K562 (cell line): ENCODE measurements around the gene NEUROD4. TPM values are rescaled to one million over a fixed set of nuclear protein-coding genes. Genes with fewer than 3 reads are reported as not detected.

ENCODE experiments used
- ATAC-seq: fragments of 200-7000 bp; cut with Tn5 transposase; 3 replicates; pipeline ENCODE4 v1.9.1; 2020; ENCODE audit warnings: moderate library complexity
- BruUV-seq: library from RNA; stranded (reverse); fragments of 400-500 nt; replicated peaks from 2 replicates; lab custom pipeline; 2021; lab: Mats Ljungman, UMichigan
- CTCF ChIA-PET: fragments of 300-600 bp; formaldehyde crosslinking; extraction: SDS; loops from one replicate; lab custom pipeline; 2021; ENCODE audit warnings: low intra/inter-chr PET ratio; lab: Yijun Ruan, JAX
- POLR2A ChIA-PET: fragments of 300-600, 350-650 bp; sonication (Branson Sonifier 250); formaldehyde crosslinking; extraction: SDS; loops from one replicate; lab custom pipeline; 2021; ENCODE audit warnings: antibody characterized with exemption, inconsistent platforms; lab: Yijun Ruan, JAX
- DNase-seq, 4 experiments: peaks; one replicate each; pipeline versions ENCODE4 v3.0.0 to v3.0.0-alpha.2; 2011 to 2018; ENCODE audit warnings: low spot score in 3 of 4, mixed read lengths in 3 of 4; ENCODE audit errors: extremely low read depth in 1 of 4
- FAIRE-seq: peaks from 2 replicates; lab custom pipeline; 2011; peaks lifted over from hg19 to GRCh38; lab: Jason Lieb, UNC
- H2AFZ ChIP-seq: 2 replicates; pipeline ENCODE4 v1.6.0; 2011; ENCODE audit warnings: low read depth, low read length, control low read depth, inconsistent platforms
- H3K27ac ChIP-seq: fragments of 200-600 bp; 3 replicates; pipeline ENCODE4 v1.8.0; 2011; ENCODE audit warnings: low read depth, mild to moderate bottlenecking, control low read depth, inconsistent platforms, low read length, moderate library complexity, mixed read lengths; ENCODE audit errors: extremely low read depth
- H3K27me3 ChIP-seq, 2 experiments: fragments of 300-600 bp in 1 of 2; 2 replicates in 1 of 2; 3 replicates in 1 of 2; pipeline versions ENCODE4 v1.6.0 to v1.8.0; 2011; ENCODE audit warnings: inconsistent platforms in 2 of 2, low read length in 2 of 2, mild to moderate bottlenecking in 1 of 2, mixed read lengths in 1 of 2, moderate library complexity in 1 of 2; ENCODE audit not compliant: control insufficient read depth in 2 of 2, insufficient read depth in 2 of 2
- H3K36me3 ChIP-seq: fragments of 300-600 bp; 3 replicates; pipeline ENCODE4 v1.8.0; 2011; ENCODE audit warnings: mild to moderate bottlenecking, low read length, inconsistent platforms; ENCODE audit not compliant: control insufficient read depth, insufficient read depth
- H3K4me1 ChIP-seq, 2 experiments: fragments of 200-600 bp in 1 of 2; replicated peaks in 1 of 2; 2 replicates in 1 of 2; 3 replicates in 1 of 2; pipeline versions ENCODE4 v1.5.1 to v1.8.0; 2011; ENCODE audit warnings: inconsistent platforms in 2 of 2, low read length in 2 of 2, mild to moderate bottlenecking in 1 of 2, mixed read lengths in 1 of 2, moderate library complexity in 1 of 2; ENCODE audit not compliant: control insufficient read depth in 2 of 2, insufficient read depth in 2 of 2
- H3K4me2 ChIP-seq: 2 replicates; pipeline ENCODE4 v1.6.1; 2011; ENCODE audit warnings: low read length, control low read depth, inconsistent platforms, mixed read lengths; ENCODE audit not compliant: insufficient read depth
- H3K4me3 ChIP-seq: fragments of 200-600 bp; sonication (generic), shearing (Covaris generic); 2 replicates; pipeline ENCODE4 v1.5.1; 2016; ENCODE audit warnings: control low read depth, inconsistent platforms
- H3K79me2 ChIP-seq: fragments of 200-600 bp; 3 replicates; pipeline ENCODE4 v1.8.0; 2011; ENCODE audit warnings: low read length, inconsistent platforms; ENCODE audit not compliant: control insufficient read depth, insufficient read depth
- H3K9ac ChIP-seq, 2 experiments: 2 replicates each; pipeline versions ENCODE4 v1.6.0 to v1.6.1; 2011; ENCODE audit warnings: low read depth in 2 of 2, low read length in 2 of 2, control low read depth in 1 of 2, inconsistent platforms in 1 of 2, mild to moderate bottlenecking in 1 of 2, mixed read lengths in 1 of 2; ENCODE audit not compliant: insufficient read depth in 1 of 2
- H3K9me1 ChIP-seq: one replicate; pipeline ENCODE4 v1.6.0; 2011; ENCODE audit warnings: inconsistent platforms, mild to moderate bottlenecking, low read length, moderate library complexity; ENCODE audit not compliant: control insufficient read depth, insufficient read depth
- H3K9me3 ChIP-seq: replicated peaks from 2 replicates; pipeline ENCODE4 v1.5.1; 2011; ENCODE audit warnings: low read depth, low read length, inconsistent platforms; ENCODE audit not compliant: control insufficient read depth, insufficient read depth
- H4K20me1 ChIP-seq: replicated peaks from 2 replicates; pipeline ENCODE4 v1.6.1; 2011; ENCODE audit warnings: low read length, inconsistent platforms, mixed read lengths; ENCODE audit not compliant: control insufficient read depth, insufficient read depth
- ARNT ChIP-seq, 2 experiments: fragments of 450-650 bp; IDR thresholded peaks; 2 replicates each; pipeline ENCODE4 v1.6.1; 2016; ENCODE audit warnings: mild to moderate bottlenecking in 1 of 2
- ELF1 ChIP-seq: fragments of 200-800 bp; sonication (Bioruptor generic); IDR thresholded peaks from 2 replicates; pipeline ENCODE4 v1.6.1; 2016; ENCODE audit warnings: missing genetic modification characterization, missing compliant biosample characterization
- GABPB2 ChIP-seq: fragments of 250-450 bp; sonication (Bioruptor Pico); conservative IDR thresholded peaks from 2 replicates; pipeline ENCODE4 v1.5.1; 2021; ENCODE audit warnings: mild to moderate bottlenecking
- RFX1 ChIP-seq: fragments of 450-650 bp; IDR thresholded peaks from 2 replicates; pipeline ENCODE4 v1.6.1; 2016; ENCODE audit warnings: mild to moderate bottlenecking, moderate library complexity
- STAT5B ChIP-seq: fragments of 250-450 bp; sonication (Bioruptor Pico); IDR thresholded peaks from 2 replicates; pipeline ENCODE4 v1.8.0; 2021; ENCODE audit warnings: mild to moderate bottlenecking, inconsistent platforms
- ZBTB7A ChIP-seq: IDR thresholded peaks from 2 replicates; pipeline ENCODE4 v1.6.1; 2011; ENCODE audit warnings: low read depth, mild to moderate bottlenecking, low read length, moderate library complexity, borderline replicate concordance; ENCODE audit not compliant: control insufficient read depth
- WGBS: fragments of 100-300 bp; shearing (Covaris generic); methylation state at CpG from one replicate; pipeline ENCODE4 v1.1.6; 2016; ENCODE audit warnings: low coverage, mixed read lengths; ENCODE audit not compliant: insufficient coverage; ENCODE audit errors: missing lambda C conversion rate; 5-methylcytosine and 5-hydroxymethylcytosine counted together
- in situ Hi-C: fragments of 300-500 bp; cut with MboI; formaldehyde crosslinking; loops from 4 replicates; pipeline ENCODE4 v1.15.0; 2018; ENCODE audit warnings: inconsistent platforms, mixed read lengths
- intact Hi-C: fragments of 100-400 bp; cut with micrococcal nuclease; formaldehyde crosslinking; loops from 2 replicates; pipeline ENCODE4 v1.14.2; 2022
- polyA plus RNA-seq, 8 experiments: library from polyadenylated mRNA; depleted of rRNA in 4 of 8; stranded (reverse) in 5 of 8; unstranded in 3 of 8; fragments of >200 nt; fragmentation: Nextera tagmentation in 2 of 8; fragmentation: Illumina TruSeq in 1 of 8; extraction: Ambion mirVana in 2 of 8; extraction: Trizol in 1 of 8; gene quantifications; 2 replicates each; pipeline versions ENCODE4 v1.2.1 to v1.2.3, GENCODE V29; 2011 to 2014; ENCODE audit warnings: inconsistent platforms in 1 of 8, missing spikeins in 1 of 8
- total RNA-seq, 7 experiments: library from RNA; depleted of rRNA in 6 of 7; stranded (reverse); fragments of >200 nt in 6 of 7; fragmentation: Illumina TruSeq in 2 of 7; extraction: Trizol in 2 of 7; gene quantifications; 2 replicates each; pipeline versions ENCODE4 v1.2.1 to v1.2.3, GENCODE V29; 2011 to 2021; ENCODE audit warnings: low replicate concordance in 1 of 7
- TF ChIP-seq, protein P1 (sequence below): fragments of 250-450 bp; sonication (Bioruptor Pico); IDR thresholded peaks from 2 replicates; pipeline ENCODE4 v1.4.0; 2020; ENCODE audit warnings: mild to moderate bottlenecking, moderate library complexity, borderline replicate concordance
- TF ChIP-seq, protein P2 (sequence below): sonication (generic); formaldehyde crosslinking; IDR thresholded peaks from 2 replicates; pipeline ENCODE4 v1.8.0; 2022; ENCODE audit warnings: mild to moderate bottlenecking, low read depth, missing genetic modification reagents
- TF ChIP-seq, protein P3 (sequence below): fragments of 250-450 bp; sonication (Bioruptor Pico); IDR thresholded peaks from 2 replicates; pipeline ENCODE4 v1.8.0; 2021; ENCODE audit warnings: mild to moderate bottlenecking, moderate library complexity

Gene NEUROD4
- total and polyA plus RNA-seq, 9 of the 15 experiments (the other 6 are each of a cell fraction or from before 2014, with no cell fraction given), result not detected

DNA sequence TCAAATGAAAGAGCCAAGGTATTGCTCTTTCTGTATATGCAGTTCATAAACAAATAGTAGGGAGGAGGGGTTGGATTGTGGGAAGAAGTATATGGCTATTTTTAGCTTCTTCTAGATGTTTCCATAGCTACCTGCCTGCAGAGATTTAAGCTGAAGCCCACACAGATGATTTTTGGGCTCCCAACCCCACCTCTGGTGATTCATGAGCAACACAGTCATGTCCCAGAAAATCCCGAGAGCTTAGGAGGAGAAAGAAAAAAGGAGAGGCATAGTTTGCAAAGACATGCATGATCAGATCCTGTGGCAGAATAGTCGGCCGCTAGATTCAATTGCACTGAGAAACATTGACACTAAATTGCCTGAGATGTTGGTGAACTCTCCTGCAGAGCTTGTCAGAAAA, 49.0 kb upstream of the NEUROD4 start:
- DNase-seq, result no peak
- POLR2A ChIA-PET, result interaction anchor here (0.7 to 1.5 kb wide), 4 partner anchors 10 to 268 kb away, joined by 3 to 4 read pairs (median 3); partner anchors contain the start of gene TESPA1
- H3K4me3 ChIP-seq, result no peak overlapping the region
- H3K36me3 ChIP-seq, result no peaks in the 10 kb centered on the region
- no TSS peak for BruUV-seq
- no peaks in the 10 kb centered on the region for H3K9me3 ChIP-seq
- no peaks in the 10 kb centered on the region for H3K79me2 ChIP-seq
- no peak for FAIRE-seq
- no peaks in the 10 kb centered on the region for H3K27me3 ChIP-seq
- H3K9ac ChIP-seq, result no peak overlapping the region
- CTCF ChIA-PET, result no interaction called here
- no peak overlapping the region for H3K4me2 ChIP-seq
- H3K27ac ChIP-seq, result no peak overlapping the region
- no peak overlapping the region for H2AFZ ChIP-seq
- H3K4me1 ChIP-seq, result peaks cover 4 to 21% of the 10 kb centered on the region in 2 experiments
- in situ Hi-C loops, result no loop called here
- no peaks in the 10 kb centered on the region for H4K20me1 ChIP-seq
- 54% methylated on average over 3 of the region's 3 CpGs for WGBS
- no peaks in the 10 kb centered on the region for H3K9me1 ChIP-seq
- TF ChIP-seq ELF1 (no peak), RFX1 (peak; percentile 7; the same call in 1 of the 2 replicates)
- TF ChIP-seq, all 486 proteins: peak for 1
- intact Hi-C loops, result no loop called here
- ATAC-seq, result no peak

DNA sequence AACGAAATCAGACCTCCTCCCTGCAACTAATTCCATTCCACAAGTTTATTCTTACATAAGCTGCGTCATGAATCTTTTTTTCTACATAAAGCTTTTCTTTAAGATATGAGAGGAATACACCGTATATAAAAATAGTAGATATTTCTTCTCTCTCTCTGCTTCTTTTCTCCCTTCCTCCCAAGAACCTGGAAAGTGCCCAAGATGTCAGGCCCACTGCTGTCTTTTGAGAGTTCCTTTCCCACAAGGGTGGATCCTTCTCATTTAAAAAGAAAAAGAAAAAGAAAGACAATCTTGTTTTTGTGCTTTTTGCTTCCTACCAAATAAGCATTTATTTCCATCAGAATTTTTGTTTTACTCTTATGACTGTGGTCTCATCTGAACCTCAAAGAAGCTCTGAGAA, 46.2 kb upstream of the NEUROD4 start:
- no peak for DNase-seq
- Histone ChIP-seq H3K27ac (no peak overlapping the region), H3K4me2 (no peak overlapping the region), H2AFZ (no peak overlapping the region; the same call in 1 of the 2 replicates), H3K79me2 (no peaks in the 10 kb centered on the region), H3K27me3 (no peaks in the 10 kb centered on the region), H3K9me3 (no peaks in the 10 kb centered on the region), H3K9ac (no peak overlapping the region), H3K36me3 (no peaks in the 10 kb centered on the region), H3K9me1 (no peaks in the 10 kb centered on the region), H4K20me1 (no peaks in the 10 kb centered on the region), H3K4me3 (no peak overlapping the region), H3K4me1 (peaks cover 8 to 31% of the 10 kb centered on the region in 2 experiments; a peak in 4 of 5 replicates)
- ChIA-PET POLR2A (interaction anchor here (0.6 kb wide), 1 partner anchor 58 kb away, joined by 4 read pairs; no protein-coding TSS in a partner anchor), CTCF (no interaction called here)
- in situ Hi-C loops (no loop called here), intact Hi-C loops (no loop called here)
- no peak for ATAC-seq
- 63% methylated on average over 3 of the region's 3 CpGs for WGBS
- no TSS peak for BruUV-seq
- no peak for FAIRE-seq
- TF ChIP-seq STAT5B (CRISPR knock-in tag) (no peak), GABPB2 (CRISPR knock-in tag) (no peak), ZBTB7A (no peak), ARNT (IDR thresholded peaks at IDR 0.05) (no peak)
- TF ChIP-seq, protein P1, sequence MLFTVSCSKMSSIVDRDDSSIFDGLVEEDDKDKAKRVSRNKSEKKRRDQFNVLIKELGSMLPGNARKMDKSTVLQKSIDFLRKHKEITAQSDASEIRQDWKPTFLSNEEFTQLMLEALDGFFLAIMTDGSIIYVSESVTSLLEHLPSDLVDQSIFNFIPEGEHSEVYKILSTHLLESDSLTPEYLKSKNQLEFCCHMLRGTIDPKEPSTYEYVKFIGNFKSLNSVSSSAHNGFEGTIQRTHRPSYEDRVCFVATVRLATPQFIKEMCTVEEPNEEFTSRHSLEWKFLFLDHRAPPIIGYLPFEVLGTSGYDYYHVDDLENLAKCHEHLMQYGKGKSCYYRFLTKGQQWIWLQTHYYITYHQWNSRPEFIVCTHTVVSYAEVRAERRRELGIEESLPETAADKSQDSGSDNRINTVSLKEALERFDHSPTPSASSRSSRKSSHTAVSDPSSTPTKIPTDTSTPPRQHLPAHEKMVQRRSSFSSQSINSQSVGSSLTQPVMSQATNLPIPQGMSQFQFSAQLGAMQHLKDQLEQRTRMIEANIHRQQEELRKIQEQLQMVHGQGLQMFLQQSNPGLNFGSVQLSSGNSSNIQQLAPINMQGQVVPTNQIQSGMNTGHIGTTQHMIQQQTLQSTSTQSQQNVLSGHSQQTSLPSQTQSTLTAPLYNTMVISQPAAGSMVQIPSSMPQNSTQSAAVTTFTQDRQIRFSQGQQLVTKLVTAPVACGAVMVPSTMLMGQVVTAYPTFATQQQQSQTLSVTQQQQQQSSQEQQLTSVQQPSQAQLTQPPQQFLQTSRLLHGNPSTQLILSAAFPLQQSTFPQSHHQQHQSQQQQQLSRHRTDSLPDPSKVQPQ (CRISPR knock-in tag), result no peak
- TF ChIP-seq, protein P2, sequence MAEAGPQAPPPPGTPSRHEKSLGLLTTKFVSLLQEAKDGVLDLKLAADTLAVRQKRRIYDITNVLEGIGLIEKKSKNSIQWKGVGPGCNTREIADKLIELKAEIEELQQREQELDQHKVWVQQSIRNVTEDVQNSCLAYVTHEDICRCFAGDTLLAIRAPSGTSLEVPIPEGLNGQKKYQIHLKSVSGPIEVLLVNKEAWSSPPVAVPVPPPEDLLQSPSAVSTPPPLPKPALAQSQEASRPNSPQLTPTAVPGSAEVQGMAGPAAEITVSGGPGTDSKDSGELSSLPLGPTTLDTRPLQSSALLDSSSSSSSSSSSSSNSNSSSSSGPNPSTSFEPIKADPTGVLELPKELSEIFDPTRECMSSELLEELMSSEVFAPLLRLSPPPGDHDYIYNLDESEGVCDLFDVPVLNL, result no peak
- TF ChIP-seq, protein P3, sequence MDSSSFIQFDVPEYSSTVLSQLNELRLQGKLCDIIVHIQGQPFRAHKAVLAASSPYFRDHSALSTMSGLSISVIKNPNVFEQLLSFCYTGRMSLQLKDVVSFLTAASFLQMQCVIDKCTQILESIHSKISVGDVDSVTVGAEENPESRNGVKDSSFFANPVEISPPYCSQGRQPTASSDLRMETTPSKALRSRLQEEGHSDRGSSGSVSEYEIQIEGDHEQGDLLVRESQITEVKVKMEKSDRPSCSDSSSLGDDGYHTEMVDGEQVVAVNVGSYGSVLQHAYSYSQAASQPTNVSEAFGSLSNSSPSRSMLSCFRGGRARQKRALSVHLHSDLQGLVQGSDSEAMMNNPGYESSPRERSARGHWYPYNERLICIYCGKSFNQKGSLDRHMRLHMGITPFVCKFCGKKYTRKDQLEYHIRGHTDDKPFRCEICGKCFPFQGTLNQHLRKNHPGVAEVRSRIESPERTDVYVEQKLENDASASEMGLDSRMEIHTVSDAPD (CRISPR knock-in tag), result no peak
